ENCODE measurements around the gene ACSL3. TPM values are rescaled to one million over a fixed set of nuclear protein-coding genes. Genes with fewer than 3 reads are reported as not detected.

ACSL3 gene
- total RNA-seq, 1 experiment from 2014 or later, result 85.2 TPM

DNA sequence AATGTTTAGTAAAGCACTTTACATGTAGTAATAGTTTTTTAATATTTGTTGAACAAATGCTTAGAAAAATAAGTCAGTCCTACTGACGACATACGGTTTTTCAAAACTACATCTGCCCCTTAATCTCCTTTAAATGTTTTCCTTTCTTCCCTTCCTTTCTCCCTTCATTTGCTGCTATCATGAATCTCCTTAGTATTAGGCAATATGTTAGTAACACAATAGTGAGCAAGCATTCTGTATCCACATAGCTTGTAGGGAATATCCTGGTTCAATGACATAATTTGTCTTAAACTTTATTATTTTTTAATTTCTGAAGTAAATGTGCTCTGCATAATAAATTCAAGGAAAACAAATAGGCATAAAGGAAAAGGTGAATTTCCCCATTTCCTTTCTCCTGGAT lies 79.1 kb downstream of the ACSL3 start:
- Histone ChIP-seq H3K27ac (ENCODE audit: low read length) (no peak overlapping the region), H3K9me3 (ENCODE audit: control insufficient read depth, insufficient read depth, low read depth, low read length) (no peaks in the 10 kb centered on the region; the same call in 1 of the 2 replicates), H3K36me3 (ENCODE audit: control insufficient read depth, insufficient read depth, low read length) (peaks cover 8% of the 10 kb centered on the region; the same call in 1 of the 2 replicates), H3K4me3 (ENCODE audit: low read depth in 2 of 2, low read length in 2 of 2) (no peak overlapping the region), H3K4me1 (ENCODE audit: control insufficient read depth, insufficient read depth, low read length) (no peaks in the 10 kb centered on the region), H3K27me3 (ENCODE audit: control insufficient read depth, insufficient read depth, low read length) (no peaks in the 10 kb centered on the region)
- DNase-seq (ENCODE audit: low read depth, low spot score), result no peak
- CTCF ChIA-PET, result interaction anchor here (1.5 kb wide), 1 partner anchor 15 kb away, joined by 5 read pairs; no protein-coding TSS in a partner anchor
- in situ Hi-C loops (cut with HindIII; ENCODE audit: low pct_unique_long_range_greater_than_20kb, low sequenced_read_pairs) (no loop called here), intact Hi-C loops (cut with micrococcal nuclease; ENCODE audit: unreplicated experiment) (loop anchor here (1.0 to 10.0 kb wide), 2 partner anchors 232 to 245 kb away; no protein-coding TSS in a partner anchor)
- BruUV-seq (replicated peaks), result no TSS peak
- ATAC-seq, result no peak
- TF ChIP-seq TCF7L2 (IDR thresholded peaks at IDR 0.05; ENCODE audit: low read depth, low read length) (no peak), POLR2AphosphoS5 (IDR thresholded peaks at IDR 0.05; ENCODE audit: low read depth, low read length) (no peak), SIN3A (IDR thresholded peaks at IDR 0.05; ENCODE audit: borderline replicate concordance, insufficient read depth, low read depth, low read length) (no peak)
- TF ChIP-seq, protein P1, sequence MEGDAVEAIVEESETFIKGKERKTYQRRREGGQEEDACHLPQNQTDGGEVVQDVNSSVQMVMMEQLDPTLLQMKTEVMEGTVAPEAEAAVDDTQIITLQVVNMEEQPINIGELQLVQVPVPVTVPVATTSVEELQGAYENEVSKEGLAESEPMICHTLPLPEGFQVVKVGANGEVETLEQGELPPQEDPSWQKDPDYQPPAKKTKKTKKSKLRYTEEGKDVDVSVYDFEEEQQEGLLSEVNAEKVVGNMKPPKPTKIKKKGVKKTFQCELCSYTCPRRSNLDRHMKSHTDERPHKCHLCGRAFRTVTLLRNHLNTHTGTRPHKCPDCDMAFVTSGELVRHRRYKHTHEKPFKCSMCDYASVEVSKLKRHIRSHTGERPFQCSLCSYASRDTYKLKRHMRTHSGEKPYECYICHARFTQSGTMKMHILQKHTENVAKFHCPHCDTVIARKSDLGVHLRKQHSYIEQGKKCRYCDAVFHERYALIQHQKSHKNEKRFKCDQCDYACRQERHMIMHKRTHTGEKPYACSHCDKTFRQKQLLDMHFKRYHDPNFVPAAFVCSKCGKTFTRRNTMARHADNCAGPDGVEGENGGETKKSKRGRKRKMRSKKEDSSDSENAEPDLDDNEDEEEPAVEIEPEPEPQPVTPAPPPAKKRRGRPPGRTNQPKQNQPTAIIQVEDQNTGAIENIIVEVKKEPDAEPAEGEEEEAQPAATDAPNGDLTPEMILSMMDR (IDR thresholded peaks at IDR 0.05), result no peak
- TF ChIP-seq, protein P2, sequence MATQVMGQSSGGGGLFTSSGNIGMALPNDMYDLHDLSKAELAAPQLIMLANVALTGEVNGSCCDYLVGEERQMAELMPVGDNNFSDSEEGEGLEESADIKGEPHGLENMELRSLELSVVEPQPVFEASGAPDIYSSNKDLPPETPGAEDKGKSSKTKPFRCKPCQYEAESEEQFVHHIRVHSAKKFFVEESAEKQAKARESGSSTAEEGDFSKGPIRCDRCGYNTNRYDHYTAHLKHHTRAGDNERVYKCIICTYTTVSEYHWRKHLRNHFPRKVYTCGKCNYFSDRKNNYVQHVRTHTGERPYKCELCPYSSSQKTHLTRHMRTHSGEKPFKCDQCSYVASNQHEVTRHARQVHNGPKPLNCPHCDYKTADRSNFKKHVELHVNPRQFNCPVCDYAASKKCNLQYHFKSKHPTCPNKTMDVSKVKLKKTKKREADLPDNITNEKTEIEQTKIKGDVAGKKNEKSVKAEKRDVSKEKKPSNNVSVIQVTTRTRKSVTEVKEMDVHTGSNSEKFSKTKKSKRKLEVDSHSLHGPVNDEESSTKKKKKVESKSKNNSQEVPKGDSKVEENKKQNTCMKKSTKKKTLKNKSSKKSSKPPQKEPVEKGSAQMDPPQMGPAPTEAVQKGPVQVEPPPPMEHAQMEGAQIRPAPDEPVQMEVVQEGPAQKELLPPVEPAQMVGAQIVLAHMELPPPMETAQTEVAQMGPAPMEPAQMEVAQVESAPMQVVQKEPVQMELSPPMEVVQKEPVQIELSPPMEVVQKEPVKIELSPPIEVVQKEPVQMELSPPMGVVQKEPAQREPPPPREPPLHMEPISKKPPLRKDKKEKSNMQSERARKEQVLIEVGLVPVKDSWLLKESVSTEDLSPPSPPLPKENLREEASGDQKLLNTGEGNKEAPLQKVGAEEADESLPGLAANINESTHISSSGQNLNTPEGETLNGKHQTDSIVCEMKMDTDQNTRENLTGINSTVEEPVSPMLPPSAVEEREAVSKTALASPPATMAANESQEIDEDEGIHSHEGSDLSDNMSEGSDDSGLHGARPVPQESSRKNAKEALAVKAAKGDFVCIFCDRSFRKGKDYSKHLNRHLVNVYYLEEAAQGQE (IDR thresholded peaks at IDR 0.05; ENCODE audit: insufficient read depth in 1 of 2, low read depth in 2 of 2, low read length in 1 of 2), result no peak
- POLR2A ChIA-PET, result no interaction called here

DNA sequence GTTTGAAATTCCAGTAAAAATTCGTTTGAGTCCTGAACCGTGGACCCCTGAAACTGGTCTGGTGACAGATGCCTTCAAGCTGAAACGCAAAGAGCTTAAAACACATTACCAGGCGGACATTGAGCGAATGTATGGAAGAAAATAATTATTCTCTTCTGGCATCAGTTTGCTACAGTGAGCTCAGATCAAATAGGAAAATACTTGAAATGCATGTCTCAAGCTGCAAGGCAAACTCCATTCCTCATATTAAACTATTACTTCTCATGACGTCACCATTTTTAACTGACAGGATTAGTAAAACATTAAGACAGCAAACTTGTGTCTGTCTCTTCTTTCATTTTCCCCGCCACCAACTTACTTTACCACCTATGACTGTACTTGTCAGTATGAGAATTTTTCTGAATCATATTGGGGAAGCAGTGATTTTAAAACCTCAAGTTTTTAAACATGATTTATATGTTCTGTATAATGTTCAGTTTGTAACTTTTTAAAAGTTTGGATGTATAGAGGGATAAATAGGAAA lies 80.7 kb downstream of the ACSL3 start:
- Histone ChIP-seq H3K9me3 (ENCODE audit: control insufficient read depth, insufficient read depth, low read depth, low read length) (no peaks in the 10 kb centered on the region; the same call in 1 of the 2 replicates), H3K4me1 (ENCODE audit: control insufficient read depth, insufficient read depth, low read length) (no peaks in the 10 kb centered on the region), H3K27me3 (ENCODE audit: control insufficient read depth, insufficient read depth, low read length) (no peaks in the 10 kb centered on the region), H3K4me3 (ENCODE audit: low read depth in 2 of 2, low read length in 2 of 2) (no peak overlapping the region), H3K36me3 (ENCODE audit: control insufficient read depth, insufficient read depth, low read length) (peaks cover 8% of the 10 kb centered on the region; the same call in 1 of the 2 replicates), H3K27ac (ENCODE audit: low read length) (no peak overlapping the region)
- DNase-seq (ENCODE audit: low read depth, low spot score), result no peak
- intact Hi-C loops (cut with micrococcal nuclease; ENCODE audit: unreplicated experiment), result no loop called here
- in situ Hi-C loops (cut with HindIII; ENCODE audit: low pct_unique_long_range_greater_than_20kb, low sequenced_read_pairs), result no loop called here
- ATAC-seq, result no peak
- TF ChIP-seq SIN3A (IDR thresholded peaks at IDR 0.05; ENCODE audit: borderline replicate concordance, insufficient read depth, low read depth, low read length) (no peak), TCF7L2 (IDR thresholded peaks at IDR 0.05; ENCODE audit: low read depth, low read length) (no peak), POLR2AphosphoS5 (IDR thresholded peaks at IDR 0.05; ENCODE audit: low read depth, low read length) (no peak)
- TF ChIP-seq, protein P2 (IDR thresholded peaks at IDR 0.05; ENCODE audit: insufficient read depth in 1 of 2, low read depth in 2 of 2, low read length in 1 of 2), result no peak
- TF ChIP-seq, protein P1 (IDR thresholded peaks at IDR 0.05), result no peak
- ChIA-PET CTCF (no interaction called here), POLR2A (no interaction called here)
- BruUV-seq (replicated peaks), result TSS peak; percentile 18

Measured in Panc1 (cell line).